GM18519 (cell line): Measurements from ENCODE around the gene TRAF3IP1.

Source experiments
- ATAC-seq: cut with Tn5 transposase; IDR thresholded peaks from one replicate; pipeline ENCODE4 v1.9.1; 2021; ENCODE audit warnings: mild to moderate bottlenecking, moderate library complexity; ENCODE audit not compliant: unreplicated experiment, low FRiP score

TRAF3IP1 gene

DNA sequence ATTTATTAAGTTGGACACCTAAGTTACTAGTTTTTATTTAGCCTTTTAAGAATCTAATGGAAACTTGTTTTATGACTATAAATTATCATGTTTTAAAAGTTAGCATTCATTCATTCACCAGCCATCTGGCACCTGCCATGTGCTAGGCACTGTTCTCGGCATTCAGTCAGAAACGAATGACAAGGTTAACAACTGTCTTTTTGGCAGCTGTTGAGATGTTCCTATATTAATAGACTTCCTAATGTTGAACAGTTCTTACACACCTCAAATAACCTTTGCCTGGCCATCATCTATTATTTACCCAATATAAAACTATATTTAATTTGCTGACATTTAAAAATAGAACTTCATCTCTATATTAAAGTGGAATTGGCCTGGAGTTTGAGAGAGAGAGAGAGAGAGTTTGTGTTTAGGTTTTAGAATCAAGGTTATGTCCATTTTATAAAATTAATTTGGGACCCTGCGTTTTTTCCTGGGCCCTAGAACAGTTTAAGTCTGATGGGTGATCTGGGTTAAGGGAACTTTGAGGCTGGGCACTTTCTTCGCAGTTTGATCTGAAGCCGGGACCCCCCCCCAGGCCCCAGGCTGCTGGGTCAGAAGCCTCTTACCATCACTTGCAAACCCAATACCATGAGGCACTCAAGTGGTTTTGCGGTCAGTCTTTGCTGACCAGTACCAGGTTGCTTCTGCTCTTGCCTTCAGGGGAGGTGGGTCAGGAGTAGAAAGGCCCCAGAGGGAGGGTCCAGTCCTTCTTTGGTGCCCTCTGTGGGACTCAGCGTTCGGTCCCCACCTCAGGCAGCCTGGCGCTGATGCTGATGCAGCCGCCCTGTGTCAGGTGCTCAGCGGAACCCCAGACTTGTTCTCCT lies 58.1 kb downstream of the TRAF3IP1 start:
- ATAC-seq, result no peak

DNA sequence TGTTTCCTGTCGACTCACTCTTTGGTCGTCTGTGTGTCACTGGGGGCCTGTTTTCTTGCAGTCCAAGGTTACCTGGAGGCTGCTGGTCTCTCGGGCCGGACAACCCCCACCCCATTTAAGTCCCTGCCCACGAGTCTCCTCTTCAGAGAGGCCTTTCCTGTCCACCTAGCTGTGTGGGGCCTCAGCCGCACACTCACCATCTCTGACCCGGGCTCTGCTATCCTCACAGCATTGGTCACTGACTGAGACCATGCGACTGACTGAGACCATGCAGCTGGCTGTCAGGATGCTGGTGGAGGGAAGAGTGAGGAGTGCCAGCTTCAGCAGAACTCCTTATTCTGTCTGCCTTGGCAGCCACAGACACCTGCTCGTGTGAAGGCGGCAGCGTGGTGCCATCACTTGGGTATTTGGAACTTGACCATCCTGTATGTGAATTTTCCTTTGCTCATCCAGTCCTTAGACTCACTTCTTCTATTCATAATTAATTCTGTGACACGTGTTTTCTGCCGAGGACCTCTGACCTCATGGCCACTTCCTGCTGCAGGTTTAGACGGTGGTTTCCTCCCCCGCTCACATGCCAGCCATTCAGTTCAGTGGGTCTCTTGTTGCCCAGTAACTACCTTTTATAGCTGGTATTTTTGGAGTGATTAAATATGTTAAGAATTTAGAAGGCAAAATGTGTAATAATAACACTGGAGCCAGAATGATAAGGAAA lies 58.9 kb downstream of the TRAF3IP1 start:
- ATAC-seq, result no peak

DNA sequence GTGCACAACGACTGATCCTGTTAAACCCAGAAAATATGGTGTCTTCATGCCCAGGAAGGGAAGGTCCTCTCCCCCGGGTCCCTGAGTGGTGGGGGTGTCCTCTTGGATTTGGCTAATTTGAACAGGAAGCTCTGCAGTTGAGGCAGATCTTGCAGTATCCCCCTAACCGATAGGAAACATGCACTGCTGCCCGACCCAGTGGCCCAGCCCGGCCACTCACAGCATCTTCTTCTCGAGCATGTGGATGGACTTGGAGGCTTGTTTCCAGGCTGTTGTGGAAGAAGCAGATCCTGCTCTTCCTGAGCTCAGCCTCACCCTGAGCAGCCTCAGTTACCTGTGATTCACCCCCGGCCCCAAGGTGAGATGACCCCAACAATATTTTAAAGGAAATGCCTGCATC lies 60.0 kb downstream of the TRAF3IP1 start:
- no peak for ATAC-seq

DNA sequence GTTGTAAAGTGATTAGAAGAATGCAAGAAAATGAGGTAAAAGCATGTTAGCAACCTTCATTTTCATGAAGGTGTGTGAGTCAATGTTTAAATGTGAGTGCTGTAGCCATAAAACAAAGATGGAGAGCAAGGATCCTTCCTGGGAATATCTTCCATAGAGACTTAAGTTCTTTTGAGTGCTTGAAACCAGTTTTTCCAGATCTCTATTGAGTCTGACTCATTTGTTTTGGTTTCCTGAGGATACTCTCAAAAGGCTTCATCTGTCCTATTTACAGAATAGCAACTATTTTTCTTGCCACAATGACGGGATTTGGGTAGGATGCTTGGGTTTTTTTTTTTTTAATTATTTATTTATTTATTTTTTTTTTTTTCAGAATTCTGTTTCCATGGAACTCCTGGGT lies 60.5 kb downstream of the TRAF3IP1 start:
- no peak for ATAC-seq

DNA sequence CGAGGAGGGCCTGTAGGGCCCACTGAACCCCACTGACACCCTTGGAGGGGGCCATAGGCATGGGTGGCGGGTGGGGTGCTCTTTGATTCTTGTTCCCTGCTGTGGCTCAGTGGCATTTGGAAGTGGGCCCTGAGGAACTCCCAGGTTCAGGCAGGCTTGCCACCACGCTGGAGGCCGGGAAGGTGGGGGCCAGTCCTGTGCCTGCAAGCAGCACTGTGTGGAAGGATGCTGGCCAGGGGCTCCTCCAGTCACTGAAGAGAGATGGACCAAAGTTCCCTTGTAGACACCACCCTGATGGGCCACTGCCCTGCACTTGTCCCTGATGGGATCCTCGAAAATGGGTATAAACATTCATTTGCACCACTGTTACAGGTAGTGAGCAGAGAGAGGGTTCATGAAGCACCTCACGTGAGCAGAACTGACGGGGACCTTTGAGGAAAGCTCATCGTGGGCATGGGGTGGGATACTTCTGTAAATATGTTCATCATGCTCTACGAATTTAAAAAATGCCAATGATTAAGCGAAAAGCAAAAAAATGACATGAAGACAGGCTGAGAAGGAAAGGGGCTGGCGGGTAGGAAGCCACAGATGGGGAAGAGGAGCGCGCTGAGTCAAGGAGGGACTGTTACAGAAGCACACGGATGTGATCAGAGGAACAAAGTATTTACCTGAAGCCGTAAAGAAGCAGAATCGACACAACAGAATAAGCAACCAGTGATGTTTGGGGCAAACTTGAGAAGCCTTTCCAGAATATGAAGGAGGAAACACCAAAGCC lies 61.2 kb downstream of the TRAF3IP1 start:
- no peak for ATAC-seq

DNA sequence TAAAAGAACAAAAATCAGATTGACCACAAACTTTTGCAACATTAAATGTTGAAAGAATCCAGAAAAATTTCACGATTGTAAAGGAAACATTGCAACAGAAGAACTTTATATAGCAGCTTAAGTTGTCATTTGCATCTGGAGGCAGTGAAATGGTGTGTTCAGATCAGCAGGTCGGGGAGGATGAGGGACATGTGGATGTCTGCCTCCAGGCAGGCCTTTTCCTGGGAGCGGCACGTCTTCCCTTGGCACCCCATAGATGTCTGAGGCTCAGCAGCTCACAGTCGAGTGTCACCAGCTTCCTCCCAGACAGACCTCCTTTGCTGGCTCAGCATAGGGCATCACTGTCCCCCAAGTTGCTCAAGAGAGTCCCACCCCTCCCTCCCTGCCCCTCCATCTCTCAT lies 62.1 kb downstream of the TRAF3IP1 start:
- no peak for ATAC-seq

DNA sequence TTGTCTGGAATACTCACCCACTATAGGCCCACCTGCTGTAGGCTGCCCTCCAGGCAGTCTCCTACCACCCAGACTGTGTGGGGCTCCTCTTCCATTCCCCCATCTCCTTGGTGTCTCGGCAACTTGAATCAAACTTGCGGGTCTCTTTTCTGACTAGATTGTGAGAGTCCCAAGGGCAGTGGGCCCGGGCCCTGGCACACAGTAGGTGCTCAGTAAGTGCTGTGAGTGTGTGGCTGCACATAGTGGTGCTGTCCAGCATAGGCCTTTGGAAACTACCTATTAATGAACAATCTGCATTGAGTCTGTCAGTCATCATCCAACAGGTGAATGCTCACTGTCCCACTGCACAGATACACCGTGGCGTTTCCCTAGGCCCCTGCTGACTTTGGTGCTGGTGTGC lies 62.8 kb downstream of the TRAF3IP1 start:
- no peak for ATAC-seq

DNA sequence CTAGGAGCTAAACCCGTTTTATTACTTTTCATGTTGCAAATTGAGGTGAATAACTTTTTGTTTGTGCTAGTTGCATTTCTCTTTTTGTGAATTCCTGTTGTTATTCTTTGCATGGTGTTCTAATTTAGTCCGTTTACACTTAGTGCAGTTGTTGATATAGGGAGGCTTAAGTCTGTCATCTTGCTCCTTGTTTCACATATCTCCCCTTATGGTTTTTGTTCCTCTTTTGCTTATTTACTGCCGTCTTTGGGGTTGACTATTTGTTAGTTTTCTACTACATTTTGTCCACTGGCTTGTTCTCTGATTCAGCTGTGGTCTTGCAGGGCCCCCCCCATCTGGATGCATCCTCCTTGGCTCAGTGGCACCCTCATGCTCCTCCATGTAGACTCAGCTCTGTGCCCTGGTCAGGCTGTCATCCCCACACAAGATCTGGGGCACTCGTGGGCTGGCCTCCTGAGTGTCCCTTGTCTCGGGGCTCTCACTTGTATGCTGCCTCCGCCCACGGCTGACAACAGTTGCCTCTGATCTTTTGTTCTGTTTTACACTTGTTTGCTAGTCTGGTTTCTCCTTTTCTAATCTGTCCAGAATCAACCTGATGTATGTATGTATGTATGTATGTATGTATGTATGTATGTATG lies 63.5 kb downstream of the TRAF3IP1 start:
- ATAC-seq, result no peak

DNA sequence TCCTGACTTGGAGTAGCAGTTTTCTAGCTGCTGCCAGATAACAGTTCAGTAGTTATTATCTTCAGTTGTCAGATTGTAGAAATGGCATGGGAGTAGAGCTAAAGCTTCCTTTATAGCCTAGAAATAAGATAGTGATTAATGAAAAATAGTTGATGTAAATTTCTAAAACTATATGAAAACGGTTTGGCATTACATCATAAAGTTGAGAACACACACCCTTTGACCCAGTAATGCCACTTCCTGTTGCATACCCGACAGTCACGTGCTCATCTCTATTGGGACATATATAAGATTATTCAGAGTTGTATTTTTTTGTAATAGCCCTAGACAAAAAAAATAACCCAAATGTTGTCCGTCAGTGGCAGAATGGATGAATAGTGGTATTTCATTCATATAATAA lies 67.0 kb downstream of the TRAF3IP1 start:
- no peak for ATAC-seq

DNA sequence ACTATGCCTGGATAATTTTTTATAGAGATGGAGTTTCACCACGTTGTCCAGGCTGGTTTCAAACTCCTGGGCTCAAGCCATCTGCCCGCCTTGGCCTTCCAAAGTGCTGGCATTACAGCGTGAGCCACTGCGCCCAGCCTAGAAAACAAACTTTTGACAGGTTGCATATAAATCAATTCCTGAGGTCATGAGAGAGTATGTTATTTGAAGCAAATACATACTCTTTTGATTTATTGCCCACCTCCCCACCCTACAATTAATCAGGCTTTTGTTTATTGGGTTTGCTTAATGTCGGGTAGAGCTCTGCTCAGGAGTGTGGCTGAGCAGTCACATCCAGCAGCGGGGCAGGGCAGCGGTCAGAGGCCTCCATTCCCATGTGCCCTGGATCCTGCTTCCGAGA lies 68.5 kb downstream of the TRAF3IP1 start:
- ATAC-seq, result no peak

DNA sequence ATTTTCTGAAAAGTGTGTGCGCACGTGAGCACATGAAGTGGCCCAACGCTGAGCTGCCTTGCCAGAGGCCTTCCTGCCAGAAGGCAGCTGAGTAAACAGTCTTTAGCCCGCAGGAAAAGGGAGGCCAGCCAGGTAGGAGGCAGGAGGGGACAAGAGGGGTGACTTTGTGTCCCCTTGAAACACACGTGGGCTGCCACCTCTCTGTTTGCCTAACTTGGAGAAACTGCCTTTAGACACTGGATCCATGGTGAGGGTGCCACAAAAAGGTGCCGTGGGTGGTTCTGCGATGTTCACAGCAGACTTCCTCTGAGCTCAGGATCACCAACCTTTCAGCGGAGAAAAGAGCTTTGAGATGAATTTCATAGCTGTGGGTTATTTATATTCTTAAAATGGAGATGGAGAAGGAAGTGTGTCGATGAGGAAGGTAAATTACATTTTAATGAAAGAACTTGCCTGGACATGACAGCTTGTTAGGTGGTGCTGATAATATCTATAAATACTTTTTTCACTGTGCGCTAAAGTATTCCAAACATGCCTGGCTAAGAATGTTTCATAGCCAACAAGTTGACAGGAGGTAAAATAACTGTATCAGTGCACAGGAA lies 69.8 kb downstream of the TRAF3IP1 start:
- ATAC-seq, result no peak

DNA sequence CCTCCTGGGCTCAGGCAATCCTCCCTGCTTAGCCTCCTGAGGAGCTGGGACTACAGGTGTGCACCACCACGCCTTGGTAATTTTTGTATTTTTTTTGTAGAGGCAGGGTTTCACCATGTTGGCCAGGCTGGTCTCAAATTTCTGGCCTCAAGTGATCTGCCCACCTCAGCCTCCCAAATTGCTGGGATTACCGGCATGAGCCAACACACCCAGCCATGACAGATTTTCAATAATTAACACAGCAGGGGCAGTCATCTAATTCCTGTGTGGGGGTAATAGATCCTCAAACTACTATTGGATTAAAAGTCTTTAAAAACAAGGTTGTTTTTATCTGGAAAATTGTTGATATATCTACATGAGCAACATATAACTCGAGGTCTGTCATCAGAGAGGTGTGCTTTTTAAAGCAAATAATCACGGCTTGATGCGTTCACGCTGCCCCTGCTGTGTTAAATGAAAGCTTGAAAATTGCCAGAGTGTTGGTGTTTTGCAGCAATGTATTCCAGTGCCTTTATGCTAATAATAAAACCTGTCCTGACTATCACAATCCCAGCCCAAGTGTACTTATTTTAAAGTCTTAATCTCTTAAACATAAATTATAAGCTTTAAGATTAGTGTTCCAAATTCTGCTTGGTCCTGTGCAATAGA lies 70.8 kb downstream of the TRAF3IP1 start:
- ATAC-seq, result no peak

DNA sequence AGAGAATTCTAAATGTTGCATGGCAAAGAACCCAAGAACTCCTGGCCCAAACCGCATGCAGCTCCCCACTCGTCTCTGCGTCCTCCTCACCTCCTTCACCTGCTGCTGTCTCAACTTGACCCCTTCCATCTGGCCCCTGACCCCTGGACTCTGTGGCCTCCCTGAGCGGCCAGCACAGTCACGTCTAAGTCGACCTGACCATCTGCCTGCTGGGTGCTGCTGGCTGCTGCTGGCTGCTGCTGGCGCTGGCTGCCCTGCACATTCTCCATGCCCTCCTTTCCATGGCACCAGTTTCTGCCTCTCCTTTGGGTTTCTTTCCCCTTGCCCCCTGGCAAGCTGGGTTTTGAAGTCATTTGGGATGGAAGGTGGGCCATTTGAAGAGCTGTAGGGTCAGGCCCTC lies 76.3 kb downstream of the TRAF3IP1 start:
- ATAC-seq, result no peak

DNA sequence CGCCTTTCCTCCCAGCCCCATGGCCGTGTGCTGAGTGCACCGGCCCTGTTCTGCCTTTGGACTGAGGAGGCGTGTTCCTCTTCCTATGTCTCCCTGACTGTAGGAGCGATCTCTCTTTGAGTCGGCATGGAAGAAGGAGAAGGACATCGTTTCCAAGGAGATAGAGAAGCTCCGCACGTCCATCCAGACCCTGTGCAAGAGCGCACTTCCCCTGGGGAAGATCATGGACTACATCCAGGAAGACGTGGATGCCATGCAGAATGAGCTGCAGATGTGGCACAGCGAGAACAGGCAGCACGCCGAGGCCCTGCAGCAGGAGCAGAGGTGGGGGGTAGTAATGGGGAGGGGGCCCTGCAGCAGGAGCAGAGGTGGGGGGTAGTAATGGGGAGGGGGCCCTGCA lies 77.0 kb downstream of the TRAF3IP1 start:
- no peak for ATAC-seq

DNA sequence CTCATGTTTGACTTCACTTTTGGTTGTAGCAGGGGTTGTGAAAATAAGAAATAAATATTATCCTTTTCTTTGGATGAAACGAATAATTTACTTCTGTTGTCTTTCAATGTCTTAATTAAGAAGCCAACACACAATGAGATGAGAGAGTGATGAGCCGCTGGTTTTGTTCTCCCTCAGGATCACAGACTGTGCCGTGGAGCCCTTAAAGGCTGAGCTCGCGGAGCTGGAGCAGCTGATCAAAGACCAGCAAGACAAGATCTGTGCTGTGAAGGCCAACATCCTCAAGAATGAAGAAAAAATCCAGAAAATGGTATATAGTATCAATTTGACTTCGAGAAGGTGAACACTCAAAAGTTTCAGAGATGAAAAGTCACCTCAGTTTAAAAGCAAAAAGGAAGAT lies 78.3 kb downstream of the TRAF3IP1 start:
- no peak for ATAC-seq

DNA sequence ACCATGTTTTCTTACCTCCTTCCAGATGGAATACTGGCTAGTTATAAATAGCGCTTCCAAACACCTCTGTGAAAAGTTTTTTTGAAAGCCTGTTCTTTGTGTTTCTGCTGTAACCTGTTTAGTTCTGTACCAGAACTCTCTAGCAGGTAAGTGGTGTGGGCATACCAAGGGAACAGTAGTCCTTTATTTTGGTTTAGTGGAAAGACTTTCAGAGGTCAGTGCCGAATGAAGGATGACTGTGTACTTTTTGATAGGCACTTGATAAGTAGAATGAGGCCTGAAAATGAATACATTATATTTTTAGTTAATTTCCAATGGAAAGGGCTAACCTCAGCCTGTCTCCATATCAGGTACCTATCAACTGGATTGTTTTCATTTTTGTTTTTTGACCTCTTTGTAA lies 78.8 kb downstream of the TRAF3IP1 start:
- no peak for ATAC-seq

DNA sequence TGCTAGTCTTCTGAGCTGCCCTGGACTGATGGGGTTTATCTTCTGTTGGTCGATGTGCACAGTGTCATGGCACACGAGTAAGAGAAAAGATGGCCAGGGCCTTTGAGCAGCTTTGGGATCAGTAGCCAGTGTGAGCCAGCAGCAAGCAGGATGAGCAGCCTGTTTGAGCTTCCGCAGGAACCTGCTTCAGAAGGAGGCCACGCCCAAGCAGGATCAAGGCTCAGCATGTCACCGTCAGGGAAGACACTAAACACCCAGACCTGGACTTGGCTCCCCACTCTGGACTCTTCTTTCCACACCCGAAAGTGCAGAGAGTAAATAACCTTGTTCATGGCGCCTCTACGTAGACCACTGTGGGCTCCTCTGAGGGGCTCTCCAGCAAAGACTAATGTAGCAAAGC lies 81.2 kb downstream of the TRAF3IP1 start:
- ATAC-seq, result no peak

DNA sequence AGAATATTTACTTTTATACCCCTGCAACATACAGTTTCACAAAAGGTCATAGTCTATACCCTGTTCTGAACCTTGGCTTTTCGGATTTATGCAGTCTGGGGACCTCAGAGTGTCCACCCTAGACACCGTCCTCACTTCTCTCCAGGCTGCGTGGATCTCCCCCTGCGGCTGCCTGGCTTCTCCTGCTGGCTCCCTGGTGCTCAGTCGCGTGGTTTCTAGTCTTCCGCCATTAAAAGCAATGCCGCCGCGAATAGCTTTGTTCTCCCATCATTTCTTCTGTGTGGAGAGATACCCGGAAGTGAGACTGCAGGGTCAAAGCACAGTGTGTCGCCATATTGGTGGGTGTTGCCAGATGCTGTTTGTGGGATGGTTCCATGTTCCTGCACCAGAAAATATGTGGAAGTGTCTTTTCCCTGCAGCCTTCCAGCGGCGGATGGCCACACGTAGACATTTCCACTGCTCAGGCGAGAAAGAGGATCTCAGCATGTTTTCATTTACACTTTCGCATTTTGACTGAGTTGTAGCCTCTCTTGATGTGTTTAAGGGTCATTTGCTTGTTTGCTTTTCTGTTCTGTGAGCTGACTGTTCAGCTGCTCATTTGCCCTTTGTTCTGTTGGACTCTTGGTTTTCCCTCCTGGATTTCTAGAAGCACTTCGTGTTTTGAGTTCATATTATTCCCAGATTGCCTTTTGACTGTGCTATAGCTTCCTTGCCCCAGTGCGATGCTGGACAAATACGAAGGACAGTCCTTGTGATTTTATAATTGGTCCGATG lies 83.5 kb downstream of the TRAF3IP1 start:
- ATAC-seq, result no peak
